Testis (tissue), 3 donors: ENCODE measurements around the gene KLF6. TPM values are rescaled to one million over a fixed set of nuclear protein-coding genes. Genes with fewer than 3 reads are reported as not detected.

ENCODE experiments used
- DNase-seq: peaks from one replicate; pipeline ENCODE4 v3.0.0-alpha.2; 2019
- H3K27ac ChIP-seq, 2 donors: fragments of 200-600 bp; sonication (generic); one replicate each; pipeline ENCODE4 v1.5.1; 2019
- H3K27me3 ChIP-seq: fragments of 200-600 bp; sonication (generic); one replicate; pipeline ENCODE4 v1.5.1; 2019
- H3K36me3 ChIP-seq: fragments of 200-600 bp; sonication (generic); one replicate; pipeline ENCODE4 v1.5.1; 2017; ENCODE audit warnings: low read depth; ENCODE audit errors: missing control alignments
- H3K4me1 ChIP-seq: fragments of 200-600 bp; sonication (generic); one replicate; pipeline ENCODE4 v1.5.1; 2019
- H3K4me3 ChIP-seq, 2 donors: fragments of 200-600 bp; sonication (generic); one replicate each; pipeline ENCODE4 v1.5.1; 2017 to 2019
- H3K9me3 ChIP-seq: fragments of 200-600 bp; sonication (generic); one replicate; pipeline ENCODE4 v1.5.1; 2017
- CTCF ChIP-seq, 3 experiments: fragments of 450-650 bp in 2 of 3; fragments of 200-600 bp in 1 of 3; sonication (generic) in 1 of 3; IDR thresholded peaks; one replicate each; pipeline ENCODE4 v1.5.1; 2016 to 2019; ENCODE audit warnings: antibody characterized with exemption in 3 of 3, mild to moderate bottlenecking in 2 of 3, moderate library complexity in 1 of 3
- POLR2A ChIP-seq: fragments of 450-650 bp; IDR thresholded peaks from one replicate; pipeline ENCODE4 v1.6.1; 2017; ENCODE audit warnings: antibody characterized with exemption, mild to moderate bottlenecking, moderate library complexity
- WGBS, 2 donors: methylation state at CpG; one replicate each; pipeline ENCODE4 v1.1.5; 2018; 5-methylcytosine and 5-hydroxymethylcytosine counted together
- intact Hi-C: fragments of 100-400 bp; cut with DNase I; formaldehyde crosslinking; loops from one replicate; pipeline ENCODE4 v1.15.1; 2023; ENCODE audit warnings: low total_unique reads
- polyA plus RNA-seq: library from polyadenylated mRNA; stranded (reverse); fragments of 350-450 nt; fragmentation: Illumina TruSeq; extraction: RNeasy Lipid Tissue Mini Kit (QIAGEN cat#74804); gene quantifications from one replicate; pipeline ENCODE4 v1.2.3, GENCODE V29; 2014; ENCODE audit warnings: low read depth, low replicate concordance; ENCODE audit not compliant: insufficient read depth
- total RNA-seq, 2 donors: library from RNA; depleted of rRNA; stranded (reverse); fragments of >200 nt; gene quantifications; one replicate each; pipeline ENCODE4 v1.2.3, GENCODE V29; 2016

KLF6 gene
- total and polyA plus RNA-seq, 3 donors from 2014 or later, result 30.8 to 41.5 (median 35.7) TPM

- Histone ChIP-seq H3K4me3 (no peak overlapping the region), H3K36me3 (no peaks in the 10 kb centered on the region), H3K27ac (no peak overlapping the region), H3K9me3 (no peaks in the 10 kb centered on the region), H3K4me1 (peaks cover 4% of the 10 kb centered on the region), H3K27me3 (no peaks in the 10 kb centered on the region)
- intact Hi-C loops, result no loop called here
- TF ChIP-seq POLR2A (no peak), CTCF (IDR thresholded peaks at IDR 0.05) (no peak)
- WGBS, 2 donors, result 51 to 57% methylated on average over 8 of the region's 8 CpGs
- DNase-seq, result no peak
Measured at GRCh38 chr10:3763852-3764625, 21.0 kb downstream of the KLF6 start.

GRCh38 chr10:3763035-3763456, 22.0 kb downstream of the KLF6 start:
- TF ChIP-seq POLR2A (no peak), CTCF (IDR thresholded peaks at IDR 0.05) (no peak)
- no peaks in the 10 kb centered on the region for H3K36me3 ChIP-seq
- no peak for DNase-seq
- peaks cover 4% of the 10 kb centered on the region for H3K4me1 ChIP-seq
- WGBS, 2 donors, result 69 to 83% methylated on average over 20 of the region's 20 CpGs
- H3K9me3 ChIP-seq, result no peaks in the 10 kb centered on the region
- no peaks in the 10 kb centered on the region for H3K27me3 ChIP-seq
- no peak overlapping the region for H3K4me3 ChIP-seq
- intact Hi-C loops, result no loop called here
- H3K27ac ChIP-seq, result no peak overlapping the region

GRCh38 chr10:3762309-3762708, 22.7 kb downstream of the KLF6 start:
- H3K36me3 ChIP-seq, result no peaks in the 10 kb centered on the region
- H3K27me3 ChIP-seq, result no peaks in the 10 kb centered on the region
- H3K27ac ChIP-seq, result no peak overlapping the region
- H3K4me3 ChIP-seq, result no peak overlapping the region
- 65 to 89% methylated on average over 1 of the region's 1 CpG for WGBS, 2 donors
- TF ChIP-seq POLR2A, result no peak
- intact Hi-C loops, result no loop called here
- no peak for DNase-seq
- H3K9me3 ChIP-seq, result no peaks in the 10 kb centered on the region
- H3K4me1 ChIP-seq, result peaks cover 8% of the 10 kb centered on the region

- Histone ChIP-seq H3K27ac (no peak overlapping the region), H3K4me3 (no peak overlapping the region), H3K4me1 (peaks cover 12% of the 10 kb centered on the region), H3K27me3 (no peaks in the 10 kb centered on the region), H3K9me3 (no peaks in the 10 kb centered on the region), H3K36me3 (no peaks in the 10 kb centered on the region)
- TF ChIP-seq POLR2A (no peak), CTCF (IDR thresholded peaks at IDR 0.05) (no peak)
- DNase-seq, result no peak
- intact Hi-C loops, result no loop called here
- 86 to 87% methylated on average over 5 of the region's 5 CpGs for WGBS, 2 donors
Measured at GRCh38 chr10:3761904-3762303, 23.1 kb downstream of the KLF6 start.

- Histone ChIP-seq H3K27ac (no peak overlapping the region), H3K9me3 (no peaks in the 10 kb centered on the region), H3K27me3 (no peaks in the 10 kb centered on the region), H3K4me1 (peaks cover 18% of the 10 kb centered on the region), H3K4me3 (no peak overlapping the region), H3K36me3 (no peaks in the 10 kb centered on the region)
- 84 to 86% methylated on average over 8 of the region's 8 CpGs for WGBS, 2 donors
- TF ChIP-seq POLR2A (no peak), CTCF (IDR thresholded peaks at IDR 0.05) (no peak)
- intact Hi-C loops, result no loop called here
- no peak for DNase-seq
Measured at GRCh38 chr10:3761021-3761686, 23.9 kb downstream of the KLF6 start.
